ENCODE measurements around the gene NEK9. TPM values are rescaled to one million over a fixed set of nuclear protein-coding genes. Genes with fewer than 3 reads are reported as not detected.
"Not testable (repeated sequence)": the region's sequence is repeated elsewhere in the genome, so short reads cannot be mapped to it uniquely, and the experiment has no call there.

The NEK9 gene
- total and polyA plus RNA-seq, 12 donors: 26.9 to 138 (median 110) TPM

DNA sequence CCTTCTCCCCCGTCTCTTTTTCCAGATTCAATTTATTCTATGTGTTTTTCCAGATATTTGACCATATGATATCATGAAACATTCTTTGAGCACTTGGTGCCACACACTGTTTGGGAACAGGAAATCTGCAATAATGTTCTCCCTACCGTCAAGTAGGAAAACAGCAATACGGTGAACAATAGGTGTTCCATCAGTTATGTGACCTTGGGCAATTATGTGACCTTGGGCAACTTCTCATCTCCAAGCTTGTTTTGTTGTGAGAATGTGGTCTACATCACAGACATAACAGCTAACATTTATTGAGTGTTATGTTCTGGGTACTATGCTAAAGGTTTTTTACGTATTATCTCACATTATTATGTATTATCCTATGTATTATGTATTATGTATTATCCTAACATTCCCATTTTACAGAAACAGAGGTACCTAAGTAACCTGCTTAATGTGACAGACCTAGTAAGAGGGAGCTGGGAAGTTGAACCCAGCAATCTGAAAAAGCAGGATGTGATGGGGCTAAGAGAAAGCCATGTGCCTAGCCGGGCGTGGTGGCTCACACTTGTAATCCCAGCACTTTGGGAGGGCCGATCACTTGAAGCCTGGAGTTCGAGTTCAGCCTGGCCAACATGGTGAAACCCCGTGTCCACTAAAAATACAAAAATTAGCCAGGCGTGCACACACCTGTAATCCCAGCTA, 1.2 kb upstream of the NEK9 start:
- peak overlapping the region in 9 of 10 donors; percentile 90 to 99 (median 96) for H3K27ac ChIP-seq
- DNase-seq: no peak
- peaks cover 0 to 42% (median 2%) of the 10 kb centered on the region in 9 donors for H3K36me3 ChIP-seq
- no peak for ATAC-seq
- intact Hi-C loops (cut with DNase I): loop anchor here in 4 of 10 donors (2.0 to 5.0 kb wide), 4 partner anchors 49 to 359 kb away; partner anchors contain the start of gene TMED10 (in 1 of the 4)
- TF ChIP-seq, protein P1, sequence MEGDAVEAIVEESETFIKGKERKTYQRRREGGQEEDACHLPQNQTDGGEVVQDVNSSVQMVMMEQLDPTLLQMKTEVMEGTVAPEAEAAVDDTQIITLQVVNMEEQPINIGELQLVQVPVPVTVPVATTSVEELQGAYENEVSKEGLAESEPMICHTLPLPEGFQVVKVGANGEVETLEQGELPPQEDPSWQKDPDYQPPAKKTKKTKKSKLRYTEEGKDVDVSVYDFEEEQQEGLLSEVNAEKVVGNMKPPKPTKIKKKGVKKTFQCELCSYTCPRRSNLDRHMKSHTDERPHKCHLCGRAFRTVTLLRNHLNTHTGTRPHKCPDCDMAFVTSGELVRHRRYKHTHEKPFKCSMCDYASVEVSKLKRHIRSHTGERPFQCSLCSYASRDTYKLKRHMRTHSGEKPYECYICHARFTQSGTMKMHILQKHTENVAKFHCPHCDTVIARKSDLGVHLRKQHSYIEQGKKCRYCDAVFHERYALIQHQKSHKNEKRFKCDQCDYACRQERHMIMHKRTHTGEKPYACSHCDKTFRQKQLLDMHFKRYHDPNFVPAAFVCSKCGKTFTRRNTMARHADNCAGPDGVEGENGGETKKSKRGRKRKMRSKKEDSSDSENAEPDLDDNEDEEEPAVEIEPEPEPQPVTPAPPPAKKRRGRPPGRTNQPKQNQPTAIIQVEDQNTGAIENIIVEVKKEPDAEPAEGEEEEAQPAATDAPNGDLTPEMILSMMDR (IDR thresholded peaks at IDR 0.05): no peak
- H3K27me3 ChIP-seq: no peaks in the 10 kb centered on the region
- peak overlapping the region in 9 of 10 donors; percentile 63 to 96 (median 82) for H3K4me3 ChIP-seq
- 65 to 70% methylated on average over 10 of the region's 10 CpGs for WGBS, 2 donors
- no peaks in the 10 kb centered on the region for H3K9me3 ChIP-seq
- peaks cover 0 to 59% (median 41%) of the 10 kb centered on the region in 9 donors for H3K4me1 ChIP-seq

DNA sequence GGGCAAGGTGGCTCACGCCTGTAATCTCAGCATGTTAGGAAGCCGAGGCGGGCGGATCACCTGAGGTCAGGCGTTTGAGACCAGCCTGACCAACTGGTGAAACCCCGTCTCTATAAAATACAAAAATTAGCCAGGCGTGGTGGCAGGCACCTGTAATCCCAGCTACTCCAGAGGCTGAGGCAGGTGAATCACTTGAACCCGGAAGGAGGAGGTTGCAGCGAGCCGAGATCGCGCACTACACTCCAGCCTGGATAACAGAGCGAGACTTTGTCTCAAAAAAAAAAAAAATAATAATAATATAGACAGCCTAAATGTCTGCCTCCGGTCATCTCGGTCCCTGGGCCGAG, 599 bp upstream of the NEK9 start:
- Histone ChIP-seq H3K4me1 (peaks cover 0 to 54% (median 41%) of the 10 kb centered on the region in 9 donors), H3K27ac (peak overlapping the region; percentile 90 to 99 (median 96)), H3K36me3 (peaks cover 0 to 36% (median 0%) of the 10 kb centered on the region in 9 donors), H3K4me3 (peak overlapping the region; percentile 63 to 96 (median 84))
- DNase-seq, H3K27me3 ChIP-seq, H3K9me3 ChIP-seq: not testable (repeated sequence)
- intact Hi-C loops (cut with DNase I): loop anchor here in 3 of 10 donors (5.0 kb wide), 3 partner anchors 50 to 360 kb away; partner anchors contain the start of gene TMED10 (in 1 of the 3)
- WGBS, 2 donors: 25 to 28% methylated on average over 16 of the region's 16 CpGs
- ATAC-seq: peak in 5 of 8 donors; percentile 2 to 23 (median 3)

DNA sequence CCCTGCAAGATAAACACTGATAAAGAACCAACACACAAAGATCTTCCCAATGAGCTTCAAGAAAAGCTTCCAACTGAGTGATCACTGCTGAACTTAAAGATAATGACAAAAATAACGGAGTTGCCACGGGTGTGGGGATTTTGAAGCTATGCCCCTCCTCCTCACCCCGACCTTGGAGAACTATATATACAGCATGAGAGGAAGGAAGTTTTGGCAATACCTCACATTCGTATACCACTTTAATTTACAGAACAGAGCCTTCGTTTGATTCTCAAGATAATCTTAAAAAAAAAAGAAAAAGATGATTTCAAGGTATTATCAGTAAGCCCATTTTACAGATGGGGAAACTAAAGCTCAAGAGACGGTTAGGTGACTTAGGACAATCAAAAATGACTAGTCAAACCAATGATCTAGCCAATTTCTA, 715 bp downstream of the NEK9 start:
- intact Hi-C loops (cut with DNase I): loop anchor here in 3 of 10 donors (5.0 kb wide), 3 partner anchors 51 to 361 kb away; partner anchors contain the start of gene TMED10 (in 1 of the 3)
- Histone ChIP-seq H3K27ac (peak overlapping the region in 9 of 10 donors; percentile 90 to 99 (median 96)), H3K9me3 (no peaks in the 10 kb centered on the region), H3K27me3 (no peaks in the 10 kb centered on the region), H3K36me3 (peaks cover 0 to 35% (median 0%) of the 10 kb centered on the region in 9 donors), H3K4me3 (peak overlapping the region; percentile 63 to 96 (median 84)), H3K4me1 (peaks cover 0 to 59% (median 41%) of the 10 kb centered on the region in 9 donors)
- WGBS, 2 donors: 3 to 9% methylated on average over 6 of the region's 6 CpGs
- DNase-seq (no peak), ATAC-seq (no peak)
- TF ChIP-seq, protein P1 (IDR thresholded peaks at IDR 0.05): no peak

DNA sequence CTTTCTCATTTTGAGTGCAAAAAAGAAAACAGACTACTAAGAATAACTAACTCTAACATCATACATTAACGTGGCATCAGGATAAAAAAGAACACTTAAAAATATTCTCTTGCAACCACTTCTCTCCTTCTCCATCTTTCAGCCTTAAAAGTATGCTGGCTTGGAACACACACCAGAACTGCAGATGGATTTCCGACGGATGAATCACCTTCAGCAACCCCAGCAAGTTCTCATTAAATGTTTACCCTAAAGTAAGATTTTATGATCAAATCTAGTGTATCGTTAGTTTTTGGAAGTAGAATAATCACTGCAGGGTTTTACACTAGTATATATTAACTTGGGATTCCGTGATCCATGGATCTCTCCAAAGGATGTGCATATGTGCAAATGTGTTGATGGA, 1.2 kb downstream of the NEK9 start:
- Histone ChIP-seq H3K4me3 (peak overlapping the region in 7 of 10 donors; percentile 63 to 96 (median 82)), H3K27ac (peak overlapping the region in 4 of 10 donors; percentile 95 to 99 (median 98)), H3K27me3 (no peaks in the 10 kb centered on the region), H3K9me3 (no peaks in the 10 kb centered on the region), H3K4me1 (peaks cover 0 to 64% (median 41%) of the 10 kb centered on the region in 9 donors), H3K36me3 (peaks cover 0 to 35% (median 0%) of the 10 kb centered on the region in 9 donors)
- WGBS, 2 donors: 63 to 72% methylated on average over 5 of the region's 5 CpGs
- TF ChIP-seq, protein P1 (IDR thresholded peaks at IDR 0.05): no peak
- ATAC-seq (no peak), DNase-seq (no peak)
- intact Hi-C loops (cut with DNase I): loop anchor here in 3 of 10 donors (5.0 kb wide), 3 partner anchors 52 to 362 kb away; partner anchors contain the start of gene TMED10 (in 1 of the 3)
